IMR-90 (cell line): Measurements from ENCODE around the gene ZNF423. TPM values are rescaled to one million over a fixed set of nuclear protein-coding genes. Genes with fewer than 3 reads are reported as not detected.

Experiments
- ATAC-seq: fragments of 200-7000 bp; cut with Tn5 transposase; 2 replicates; pipeline ENCODE4 v1.9.1; 2020; ENCODE audit warnings: low read depth, mild to moderate bottlenecking, moderate library complexity
- BruUV-seq: library from RNA; stranded (reverse); fragments of 400-500 nt; replicated peaks from 2 replicates; lab custom pipeline; 2021; lab: Mats Ljungman, UMichigan
- CTCF ChIA-PET: fragments of 300-600 bp; formaldehyde crosslinking; extraction: SDS; loops from one replicate; lab custom pipeline; 2021; ENCODE audit warnings: antibody characterized with exemption; lab: Yijun Ruan, JAX
- POLR2A ChIA-PET: fragments of 300-600 bp; sonication (Branson Sonifier 250); formaldehyde crosslinking; loops from one replicate; lab custom pipeline; 2022; ENCODE audit warnings: antibody characterized with exemption; ENCODE audit not compliant: unreplicated experiment; lab: Charles Lee
- DNase-seq: peaks from one replicate; pipeline ENCODE4 v3.0.0; 2013
- H2AFZ ChIP-seq: replicated peaks from 2 replicates; pipeline ENCODE3; 2013; ENCODE audit warnings: low read length, mild to moderate bottlenecking; ENCODE audit not compliant: poor library complexity
- H2AK5ac ChIP-seq: 2 replicates; pipeline ENCODE4 v1.6.1; 2013; ENCODE audit warnings: low read depth, low read length, inconsistent platforms
- H2AK9ac ChIP-seq: replicated peaks from 2 replicates; pipeline ENCODE3; 2013; ENCODE audit warnings: mild to moderate bottlenecking, low read depth, low read length, moderate library complexity; ENCODE audit not compliant: poor library complexity
- H2BK120ac ChIP-seq: 2 replicates; pipeline ENCODE4 v1.6.1; 2013; ENCODE audit warnings: low read depth, low read length, inconsistent platforms
- H2BK15ac ChIP-seq: 3 replicates; pipeline ENCODE4 v1.6.1; 2013; ENCODE audit warnings: low read depth, low read length, inconsistent platforms
- H2BK20ac ChIP-seq: 2 replicates; pipeline ENCODE4 v1.6.1; 2013; ENCODE audit warnings: low read depth, mild to moderate bottlenecking, inconsistent platforms, low read length, moderate library complexity
- H2BK5ac ChIP-seq: 2 replicates; pipeline ENCODE4 v1.6.1; 2013; ENCODE audit warnings: mild to moderate bottlenecking, low read depth, low read length, inconsistent platforms; ENCODE audit not compliant: poor library complexity, severe bottlenecking
- H3K14ac ChIP-seq: replicated peaks from 2 replicates; pipeline ENCODE4 v1.6.1; 2013; ENCODE audit warnings: low read depth, low read length, inconsistent platforms
- H3K18ac ChIP-seq: 2 replicates; pipeline ENCODE4 v1.6.1; 2013; ENCODE audit warnings: low read depth, low read length, control low read depth
- H3K23ac ChIP-seq: 2 replicates; pipeline ENCODE4 v1.6.1; 2013; ENCODE audit warnings: low read depth, low read length, inconsistent platforms
- H3K27ac ChIP-seq: 2 replicates; pipeline ENCODE4 v1.5.1; 2013; ENCODE audit warnings: mild to moderate bottlenecking, control low read depth, low read length; ENCODE audit not compliant: insufficient read depth
- H3K27me3 ChIP-seq: 2 replicates; pipeline ENCODE4 v1.6.1; 2013; ENCODE audit warnings: low read length; ENCODE audit not compliant: control insufficient read depth, insufficient read depth
- H3K36me3 ChIP-seq: 2 replicates; pipeline ENCODE4 v1.6.1; 2013; ENCODE audit warnings: low read length, mixed read lengths; ENCODE audit not compliant: control insufficient read depth, insufficient read depth
- H3K4ac ChIP-seq: 2 replicates; pipeline ENCODE4 v1.6.1; 2013; ENCODE audit warnings: low read depth, low read length, inconsistent platforms
- H3K4me1 ChIP-seq: 2 replicates; pipeline ENCODE4 v1.6.1; 2013; ENCODE audit warnings: low read length, mixed read lengths; ENCODE audit not compliant: control insufficient read depth, insufficient read depth
- H3K4me2 ChIP-seq: 2 replicates; pipeline ENCODE4 v1.6.1; 2013; ENCODE audit warnings: low read depth, mild to moderate bottlenecking, control low read depth, low read length, moderate library complexity
- H3K4me3 ChIP-seq: 2 replicates; pipeline ENCODE4 v1.5.1; 2013; ENCODE audit warnings: low read depth, mild to moderate bottlenecking, control low read depth, low read length, moderate library complexity; ENCODE audit not compliant: insufficient read depth
- H3K56ac ChIP-seq: 2 replicates; pipeline ENCODE4 v1.6.1; 2013; ENCODE audit warnings: low read length, inconsistent platforms; ENCODE audit not compliant: insufficient read depth; ENCODE audit errors: extremely low read depth
- H3K79me1 ChIP-seq, 2 experiments: 2 replicates each; pipeline ENCODE4 v1.6.1; 2013; ENCODE audit warnings: low read length in 2 of 2, inconsistent platforms in 1 of 2, low read depth in 1 of 2
- H3K9ac ChIP-seq: 2 replicates; pipeline ENCODE4 v1.6.1; 2013; ENCODE audit warnings: low read depth, low read length, control low read depth
- H3K9me1 ChIP-seq: 2 replicates; pipeline ENCODE4 v1.6.1; 2013; ENCODE audit warnings: low read length, inconsistent platforms; ENCODE audit not compliant: insufficient read depth
- H3K9me3 ChIP-seq: 2 replicates; pipeline ENCODE4 v1.6.1; 2013; ENCODE audit warnings: low read length; ENCODE audit not compliant: control insufficient read depth, insufficient read depth
- H4K20me1 ChIP-seq: 2 replicates; pipeline ENCODE4 v1.6.1; 2013; ENCODE audit warnings: low read length, inconsistent platforms; ENCODE audit not compliant: insufficient read depth
- H4K5ac ChIP-seq: 2 replicates; pipeline ENCODE4 v1.6.1; 2013; ENCODE audit warnings: mild to moderate bottlenecking, low read depth, low read length, control low read depth
- H4K8ac ChIP-seq, 2 experiments: 2 replicates each; pipeline ENCODE4 v1.6.1; 2013; ENCODE audit warnings: low read depth in 2 of 2, low read length in 2 of 2, control low read depth in 1 of 2, inconsistent platforms in 1 of 2
- H4K91ac ChIP-seq: 2 replicates; pipeline ENCODE4 v1.6.1; 2013; ENCODE audit warnings: low read depth, low read length, inconsistent platforms; ENCODE audit not compliant: insufficient read depth
- BHLHE40 ChIP-seq: fragments of 150-350 bp; IDR thresholded peaks from 2 replicates; pipeline ENCODE4 v1.6.1; 2016; ENCODE audit warnings: mild to moderate bottlenecking, low read depth, low read length
- CEBPB ChIP-seq: IDR thresholded peaks from 2 replicates; pipeline ENCODE4 v1.6.1; 2012; ENCODE audit warnings: low read depth, low read length, improper control_type of control experiment
- CHD1 ChIP-seq: IDR thresholded peaks from 2 replicates; pipeline ENCODE4 v1.6.1; 2012; ENCODE audit warnings: low read depth, low read length, improper control_type of control experiment
- FOS ChIP-seq: fragments of 150-350 bp; IDR thresholded peaks from 2 replicates; pipeline ENCODE4 v1.6.1; 2016; ENCODE audit warnings: low read depth, low read length
- MXI1 ChIP-seq: IDR thresholded peaks from 2 replicates; pipeline ENCODE4 v1.6.1; 2012; ENCODE audit warnings: low read depth, mild to moderate bottlenecking, low read length, moderate library complexity, borderline replicate concordance
- NFE2L2 ChIP-seq: fragments of 150-350 bp; IDR thresholded peaks from 2 replicates; pipeline ENCODE4 v1.6.1; 2016; ENCODE audit warnings: low read depth, mild to moderate bottlenecking, low read length
- RAD21 ChIP-seq: IDR thresholded peaks from 2 replicates; pipeline ENCODE4 v1.6.1; 2012; ENCODE audit warnings: low read length, improper control_type of control experiment
- RCOR1 ChIP-seq: IDR thresholded peaks from 2 replicates; pipeline ENCODE4 v1.6.1; 2012; ENCODE audit warnings: mild to moderate bottlenecking, low read length, improper control_type of control experiment; ENCODE audit not compliant: insufficient replicate concordance
- RFX5 ChIP-seq: IDR thresholded peaks from 2 replicates; pipeline ENCODE4 v1.8.0; 2012; ENCODE audit warnings: low read depth, mild to moderate bottlenecking, low read length, moderate library complexity
- SMC3 ChIP-seq: fragments of 150-350 bp; IDR thresholded peaks from 2 replicates; pipeline ENCODE4 v1.6.1; 2016; ENCODE audit warnings: low read depth, mild to moderate bottlenecking, antibody characterized with exemption, low read length, moderate library complexity
- USF2 ChIP-seq: fragments of 150-350 bp; IDR thresholded peaks from 2 replicates; pipeline ENCODE4 v1.6.1; 2017; ENCODE audit warnings: mild to moderate bottlenecking, antibody characterized with exemption, low read length, low read depth
- WGBS, 2 experiments: methylation state at CpG; one replicate each; pipeline versions ENCODE4 v1.1.5 to v1.1.7; 2013; ENCODE audit warnings: missing lambda C conversion rate in 2 of 2; ENCODE audit not compliant: insufficient read length in 1 of 2; ENCODE audit errors: extremely low coverage in 2 of 2; 5-methylcytosine and 5-hydroxymethylcytosine counted together
- dilution Hi-C: fragments of 300-500 bp; cut with HindIII; formaldehyde crosslinking; loops from one replicate; pipeline ENCODE4 v1.14.3; 2018; ENCODE audit warnings: low sequenced_read_pairs; ENCODE audit not compliant: unreplicated experiment
- in situ Hi-C: fragments of 300-500 bp; cut with MboI; formaldehyde crosslinking; loops from 3 replicates; pipeline ENCODE4 v1.14.3; 2019; ENCODE audit warnings: low sequenced_read_pairs, inconsistent platforms, mixed read lengths
- intact Hi-C: fragments of 100-400 bp; cut with micrococcal nuclease; formaldehyde crosslinking; loops from 2 replicates; pipeline ENCODE4 v1.10.0; 2022
- polyA plus RNA-seq, 3 experiments: library from polyadenylated mRNA; depleted of rRNA; stranded (reverse); fragments of >200 nt; gene quantifications; 2 replicates each; pipeline ENCODE4 v1.2.3, GENCODE V29; 2012; ENCODE audit warnings: low replicate concordance in 1 of 3
- total RNA-seq: library from RNA; depleted of rRNA; stranded (reverse); fragments of >200 nt; gene quantifications from 2 replicates; pipeline ENCODE4 v1.2.3, GENCODE V29; 2012
- TF ChIP-seq, protein P1 (sequence below): fragments of 150-350 bp; IDR thresholded peaks from 2 replicates; pipeline ENCODE4 v1.6.1; 2016; ENCODE audit warnings: low read depth, mild to moderate bottlenecking, low read length, moderate library complexity, borderline replicate concordance

Gene ZNF423
- total and polyA plus RNA-seq, 2 of the 4 experiments (the other 2 are of a cell fraction): under 0.01 to 0.10 TPM

DNA sequence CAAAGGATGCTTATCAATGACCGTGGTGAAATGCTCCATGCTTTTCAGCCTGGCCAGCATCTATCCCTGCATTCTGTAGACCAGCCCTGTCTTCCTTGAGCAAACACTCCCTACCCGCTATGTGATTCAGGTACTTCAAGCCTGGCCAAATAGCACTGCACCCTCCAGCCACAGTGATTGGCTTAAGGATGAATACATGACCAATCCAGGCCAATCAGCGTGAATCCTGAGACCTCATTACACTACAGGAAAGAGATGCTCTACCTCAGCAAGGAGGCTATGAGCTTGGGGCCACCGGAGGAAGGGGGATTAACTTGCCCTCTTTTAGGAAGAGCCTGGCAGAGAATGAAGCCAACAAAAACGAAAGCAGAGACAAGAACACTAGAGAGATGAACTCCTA is 162.5 kb downstream of the ZNF423 start:
- Histone ChIP-seq H4K8ac (no peak overlapping the region), H3K56ac (no peak overlapping the region), H2AK5ac (no peak overlapping the region), H2BK20ac (no peak overlapping the region), H2BK5ac (no peak overlapping the region), H3K18ac (no peak overlapping the region), H2BK120ac (no peak overlapping the region), H3K23ac (no peak overlapping the region), H3K27ac (no peak overlapping the region), H3K4me2 (no peak overlapping the region), H3K4me1 (no peaks in the 10 kb centered on the region), H3K4me3 (no peak overlapping the region), H4K91ac (no peak overlapping the region), H3K9me1 (no peaks in the 10 kb centered on the region), H3K27me3 (peaks cover 17% of the 10 kb centered on the region), H2AK9ac (no peak overlapping the region), H4K20me1 (no peaks in the 10 kb centered on the region), H3K4ac (no peak overlapping the region), H2AFZ (no peak overlapping the region), H3K9me3 (no peaks in the 10 kb centered on the region), H3K9ac (no peak overlapping the region), H3K79me1 (no peaks in the 10 kb centered on the region), H3K36me3 (no peaks in the 10 kb centered on the region), H2BK15ac (no peak overlapping the region), H4K5ac (no peak overlapping the region), H3K14ac (no peak overlapping the region)
- ChIA-PET POLR2A (no interaction called here), CTCF (no interaction called here)
- no TSS peak for BruUV-seq
- no CpG with 5 or more reads among the region's 5 CpGs for WGBS, 2 experiments
- TF ChIP-seq RCOR1 (no peak), SMC3 (no peak), RAD21 (no peak), BHLHE40 (no peak), RFX5 (no peak), USF2 (no peak), CHD1 (no peak), CEBPB (no peak), MXI1 (no peak), NFE2L2 (no peak), FOS (no peak)
- TF ChIP-seq, protein P1, sequence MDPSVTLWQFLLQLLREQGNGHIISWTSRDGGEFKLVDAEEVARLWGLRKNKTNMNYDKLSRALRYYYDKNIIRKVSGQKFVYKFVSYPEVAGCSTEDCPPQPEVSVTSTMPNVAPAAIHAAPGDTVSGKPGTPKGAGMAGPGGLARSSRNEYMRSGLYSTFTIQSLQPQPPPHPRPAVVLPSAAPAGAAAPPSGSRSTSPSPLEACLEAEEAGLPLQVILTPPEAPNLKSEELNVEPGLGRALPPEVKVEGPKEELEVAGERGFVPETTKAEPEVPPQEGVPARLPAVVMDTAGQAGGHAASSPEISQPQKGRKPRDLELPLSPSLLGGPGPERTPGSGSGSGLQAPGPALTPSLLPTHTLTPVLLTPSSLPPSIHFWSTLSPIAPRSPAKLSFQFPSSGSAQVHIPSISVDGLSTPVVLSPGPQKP: no peak
- dilution Hi-C loops: no loop called here
- ATAC-seq (no peak), DNase-seq (no peak)
- intact Hi-C loops: no loop called here
- in situ Hi-C loops: no loop called here
